GM23248 (cell line): Measurements from ENCODE around the gene TSPAN16. TPM values are rescaled to one million over a fixed set of nuclear protein-coding genes. Genes with fewer than 3 reads are reported as not detected.

ENCODE experiments used
- DNase-seq: peaks from one replicate; pipeline ENCODE4 v3.0.0-alpha.2; 2015
- H2AFZ ChIP-seq: fragments of 200-600 bp; sonication (generic); 2 replicates; pipeline ENCODE4 v1.6.1; 2016; ENCODE audit warnings: antibody characterized with exemption
- H3F3A ChIP-seq: fragments of 200-600 bp; sonication (generic); 2 replicates; pipeline ENCODE4 v1.6.1; 2016; ENCODE audit warnings: mild to moderate bottlenecking, antibody characterized with exemption, mixed run types; ENCODE audit not compliant: insufficient read depth
- H3K27ac ChIP-seq: fragments of 200-600 bp; sonication (generic); 2 replicates; pipeline ENCODE4 v1.5.1; 2016; ENCODE audit warnings: mild to moderate bottlenecking
- H3K27me3 ChIP-seq: fragments of 200-600 bp; sonication (generic); replicated peaks from 2 replicates; pipeline ENCODE4 v1.6.1; 2016; ENCODE audit warnings: mild to moderate bottlenecking; ENCODE audit not compliant: insufficient read depth
- H3K36me3 ChIP-seq: fragments of 200-600 bp; sonication (generic); 2 replicates; pipeline ENCODE4 v1.6.1; 2016; ENCODE audit warnings: low read depth, mild to moderate bottlenecking
- H3K4me1 ChIP-seq: fragments of 200-600 bp; sonication (generic); 2 replicates; pipeline ENCODE4 v1.6.1; 2016; ENCODE audit warnings: mild to moderate bottlenecking; ENCODE audit not compliant: insufficient read depth
- H3K4me2 ChIP-seq: fragments of 200-600 bp; sonication (generic); one replicate; pipeline ENCODE4 v1.6.1; 2016; ENCODE audit warnings: mild to moderate bottlenecking; ENCODE audit not compliant: unreplicated experiment
- H3K4me3 ChIP-seq: fragments of 200-600 bp; sonication (generic); 2 replicates; pipeline ENCODE4 v1.5.1; 2016; ENCODE audit warnings: mild to moderate bottlenecking
- H3K79me2 ChIP-seq: fragments of 200-600 bp; sonication (generic); 2 replicates; pipeline ENCODE4 v1.6.1; 2016; ENCODE audit warnings: mild to moderate bottlenecking; ENCODE audit not compliant: insufficient read depth
- H3K9ac ChIP-seq: fragments of 200-600 bp; sonication (generic); 2 replicates; pipeline ENCODE4 v1.6.1; 2016; ENCODE audit warnings: mild to moderate bottlenecking
- H3K9me2 ChIP-seq: fragments of 200-600 bp; sonication (generic); 2 replicates; pipeline ENCODE4 v1.6.1; 2016; ENCODE audit warnings: mixed run types, mild to moderate bottlenecking, moderate library complexity; ENCODE audit not compliant: insufficient read depth
- H3K9me3 ChIP-seq: fragments of 200-600 bp; sonication (generic); one replicate; pipeline ENCODE4 v1.6.1; 2017; ENCODE audit warnings: low read depth
- H4K20me1 ChIP-seq: fragments of 200-600 bp; sonication (generic); 2 replicates; pipeline ENCODE4 v1.6.0; 2016; ENCODE audit not compliant: insufficient read depth
- EZH2 ChIP-seq: fragments of 200-600 bp; sonication (generic); IDR thresholded peaks from 2 replicates; pipeline ENCODE4 v1.6.1; 2018; ENCODE audit warnings: antibody characterized with exemption, mild to moderate bottlenecking; ENCODE audit not compliant: insufficient read depth, poor library complexity, severe bottlenecking
- EZH2phosphoT487 ChIP-seq: fragments of 200-600 bp; sonication (generic); IDR thresholded peaks from 2 replicates; pipeline ENCODE4 v1.6.1; 2018; ENCODE audit warnings: antibody characterized with exemption, moderate library complexity, mild to moderate bottlenecking, low read depth; ENCODE audit not compliant: insufficient read depth
- WGBS, 2 experiments: methylation state at CpG; one replicate each; pipeline ENCODE4 v1.1.6; 2015 to 2017; ENCODE audit warnings: low lambda C conversion rate in 2 of 2, low coverage in 1 of 2; ENCODE audit errors: missing lambda C conversion rate in 2 of 2; 5-methylcytosine and 5-hydroxymethylcytosine counted together
- in situ Hi-C: fragments of 300-500 bp; cut with MboI; formaldehyde crosslinking; loops from 2 replicates; pipeline ENCODE4 v1.15.0; 2020
- polyA plus RNA-seq: library from polyadenylated mRNA; unstranded; fragments of >200 nt; fragmentation: Nextera tagmentation; extraction: Ambion mirVana; gene quantifications from 2 replicates; pipeline ENCODE4 v1.2.1, GENCODE V29; 2016
- total RNA-seq: library from RNA; depleted of rRNA; stranded (reverse); fragments of >200 nt; shearing (Covaris generic); gene quantifications from 2 replicates; pipeline ENCODE4 v1.2.3, GENCODE V29; 2014

Gene TSPAN16
- total and polyA plus RNA-seq, 2 experiments from 2014 or later, result not detected

DNA sequence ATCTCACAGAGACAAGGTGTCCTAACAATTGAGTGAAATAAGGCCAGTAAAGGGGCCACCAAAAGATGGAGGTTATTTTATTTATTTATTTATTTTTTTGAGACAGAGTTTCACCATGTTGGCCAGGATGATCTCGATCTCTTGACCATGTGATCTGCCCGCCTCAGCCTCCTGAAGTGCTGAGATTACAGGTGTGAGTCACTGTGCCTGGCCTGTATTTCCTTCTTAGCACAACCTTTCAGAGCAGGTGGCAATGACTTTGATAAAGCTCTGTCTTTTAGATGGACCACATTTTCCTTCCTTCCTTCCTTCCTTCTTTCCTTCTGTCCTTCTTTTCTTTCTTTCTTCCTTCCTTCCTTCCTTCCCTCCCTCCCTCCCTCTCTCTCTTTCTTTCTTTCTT is 22.7 kb upstream of the TSPAN16 start:
- H3K27ac ChIP-seq, result no peak overlapping the region
- no peaks in the 10 kb centered on the region for H3K9me2 ChIP-seq
- H3K9ac ChIP-seq, result no peak overlapping the region
- H3K9me3 ChIP-seq, result no peaks in the 10 kb centered on the region
- no peaks in the 10 kb centered on the region for H3K27me3 ChIP-seq
- H3F3A ChIP-seq, result no peaks in the 10 kb centered on the region
- in situ Hi-C loops, result no loop called here
- H4K20me1 ChIP-seq, result no peaks in the 10 kb centered on the region
- H2AFZ ChIP-seq, result no peak overlapping the region
- H3K36me3 ChIP-seq, result no peaks in the 10 kb centered on the region
- no peaks in the 10 kb centered on the region for H3K79me2 ChIP-seq
- TF ChIP-seq EZH2, result no peak
- TF ChIP-seq EZH2phosphoT487, result no peak
- no peak overlapping the region for H3K4me2 ChIP-seq
- H3K4me1 ChIP-seq, result peaks cover 6% of the 10 kb centered on the region; the same call in 1 of the 2 replicates
- H3K4me3 ChIP-seq, result no peak overlapping the region
- 60 to 61% methylated on average over 2 of the region's 2 CpGs for WGBS, 2 experiments
- DNase-seq, result no peak

DNA sequence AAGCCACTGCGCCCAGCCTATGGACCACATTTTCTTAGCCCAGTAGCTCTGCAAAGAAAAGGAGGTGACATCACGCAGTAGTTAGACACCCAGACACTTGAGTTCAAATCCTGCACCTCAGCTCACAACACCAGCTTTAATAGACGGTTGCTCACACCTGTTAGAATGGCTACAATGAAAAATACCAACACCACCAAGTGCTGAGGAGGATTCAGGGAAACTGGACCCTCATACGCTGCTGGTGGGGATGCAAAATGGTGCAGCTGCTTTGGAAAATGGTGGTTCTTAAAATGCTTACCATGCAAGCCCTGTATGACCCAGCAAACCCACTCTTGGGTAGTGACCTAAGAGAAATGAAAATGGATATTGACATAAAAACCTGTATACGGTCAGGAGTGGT is 22.0 kb upstream of the TSPAN16 start:
- peaks cover 5% of the 10 kb centered on the region; the same call in 1 of the 2 replicates for H3K4me1 ChIP-seq
- no peaks in the 10 kb centered on the region for H3K79me2 ChIP-seq
- no peak for TF ChIP-seq EZH2phosphoT487
- no peak for TF ChIP-seq EZH2
- H3K4me2 ChIP-seq, result no peak overlapping the region
- 0 out of 2 replicates have a peak, but pooled peaks cover 2% of the 10 kb centered on the region for H3K27me3 ChIP-seq
- in situ Hi-C loops, result no loop called here
- H3K9me3 ChIP-seq, result no peaks in the 10 kb centered on the region
- no peaks in the 10 kb centered on the region for H3F3A ChIP-seq
- H3K27ac ChIP-seq, result no peak overlapping the region
- H3K9me2 ChIP-seq, result no peaks in the 10 kb centered on the region
- H4K20me1 ChIP-seq, result no peaks in the 10 kb centered on the region
- H3K4me3 ChIP-seq, result no peak overlapping the region
- no peak overlapping the region for H2AFZ ChIP-seq
- no peak for DNase-seq
- no peaks in the 10 kb centered on the region for H3K36me3 ChIP-seq
- H3K9ac ChIP-seq, result no peak overlapping the region
- 82 to 83% methylated on average over 5 of the region's 5 CpGs for WGBS, 2 experiments

DNA sequence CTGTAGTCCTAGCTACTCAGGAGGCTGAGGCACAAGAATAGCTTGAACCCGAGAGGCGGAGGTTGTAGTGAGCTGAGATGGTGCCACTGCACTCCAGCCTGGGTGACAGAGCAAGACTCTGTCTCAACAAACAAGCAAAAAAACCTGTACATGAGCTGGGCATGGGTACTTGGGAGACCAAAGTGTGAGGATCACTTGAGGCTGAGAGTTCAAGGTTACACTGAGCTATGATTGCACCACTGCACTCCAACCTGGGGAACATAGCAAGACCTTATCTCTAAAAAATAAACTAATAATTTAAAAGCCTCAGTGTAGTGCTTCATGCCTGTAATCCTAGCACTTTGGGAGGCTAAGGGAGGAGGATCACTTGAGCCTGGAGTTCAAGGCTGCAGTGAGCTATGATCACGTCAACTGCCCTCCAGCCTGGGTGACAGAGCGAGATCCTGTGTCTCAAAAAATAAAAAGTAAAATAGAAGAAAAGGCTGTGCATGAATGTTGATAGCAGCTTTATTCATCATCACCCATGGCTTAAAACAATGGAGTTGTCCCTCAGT is 21.4 kb upstream of the TSPAN16 start:
- Histone ChIP-seq H3F3A (no peaks in the 10 kb centered on the region), H3K79me2 (no peaks in the 10 kb centered on the region), H3K9me2 (no peaks in the 10 kb centered on the region), H3K4me2 (no peak overlapping the region), H3K36me3 (no peaks in the 10 kb centered on the region), H4K20me1 (no peaks in the 10 kb centered on the region), H3K4me1 (no peaks in the 10 kb centered on the region), H3K4me3 (no peak overlapping the region), H3K9ac (no peak overlapping the region), H3K27ac (no peak overlapping the region), H2AFZ (no peak overlapping the region), H3K27me3 (peaks cover 8% of the 10 kb centered on the region; the same call in 1 of the 2 replicates), H3K9me3 (no peaks in the 10 kb centered on the region)
- TF ChIP-seq EZH2 (no peak), EZH2phosphoT487 (no peak)
- in situ Hi-C loops, result loop anchor here (25.0 kb wide), 1 partner anchor 188 kb away; no protein-coding TSS in a partner anchor
- WGBS, 2 experiments, result 74 to 77% methylated on average over 4 of the region's 4 CpGs
- DNase-seq, result no peak

DNA sequence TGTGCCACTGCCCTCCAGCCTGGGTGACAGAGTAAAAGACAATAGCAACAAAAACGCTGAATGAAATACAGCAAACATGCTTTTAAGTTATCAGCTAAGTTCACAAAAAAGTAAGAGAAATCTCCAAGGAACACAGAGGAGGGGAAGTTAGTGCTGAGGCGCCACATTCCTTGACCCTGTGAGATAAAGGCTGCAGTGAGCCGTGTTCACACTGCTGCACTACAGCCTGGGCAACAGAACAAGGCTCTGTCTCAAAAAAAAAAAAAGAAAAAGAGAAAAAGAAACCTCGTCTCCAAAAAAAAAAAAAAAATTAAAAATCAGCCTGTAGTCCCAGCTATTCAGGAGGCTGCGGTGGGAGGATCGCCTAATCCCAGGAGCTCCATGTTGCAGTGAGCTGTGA is 17.3 kb upstream of the TSPAN16 start:
- Histone ChIP-seq H3K36me3 (no peaks in the 10 kb centered on the region), H3K4me2 (no peak overlapping the region), H3F3A (no peaks in the 10 kb centered on the region), H3K9ac (no peak overlapping the region), H3K9me3 (no peaks in the 10 kb centered on the region), H3K9me2 (no peaks in the 10 kb centered on the region), H3K79me2 (no peaks in the 10 kb centered on the region), H3K27me3 (peaks cover 9% of the 10 kb centered on the region; the same call in 1 of the 2 replicates), H2AFZ (no peak overlapping the region), H3K4me1 (no peaks in the 10 kb centered on the region), H4K20me1 (no peaks in the 10 kb centered on the region), H3K27ac (no peak overlapping the region), H3K4me3 (no peak overlapping the region)
- in situ Hi-C loops, result loop anchor here (25.0 kb wide), 1 partner anchor 184 kb away; no protein-coding TSS in a partner anchor
- TF ChIP-seq EZH2phosphoT487 (no peak), EZH2 (no peak)
- DNase-seq, result no peak
- 55 to 60% methylated on average over 5 to 6 of the region's 6 CpGs for WGBS, 2 experiments
